HepG2 (cell line): ENCODE measurements around the gene ATG7. TPM values are rescaled to one million over a fixed set of nuclear protein-coding genes. Genes with fewer than 3 reads are reported as not detected.

Experiments used
- CENPT ChIP-seq: sonication (generic); formaldehyde crosslinking; IDR thresholded peaks from 2 replicates; pipeline ENCODE4 v1.8.0; 2022; ENCODE audit warnings: low read depth, mild to moderate bottlenecking, moderate library complexity, missing genetic modification reagents
- ERF ChIP-seq: IDR thresholded peaks from 2 replicates; pipeline ENCODE4 v1.6.1; 2018; ENCODE audit warnings: missing biosample characterization, missing genetic modification reagents
- ETV5 ChIP-seq: IDR thresholded peaks from 2 replicates; pipeline ENCODE4 v1.6.1; 2018; ENCODE audit warnings: missing biosample characterization, missing genetic modification reagents, inconsistent platforms, borderline replicate concordance
- TIGD3 ChIP-seq: sonication (generic); formaldehyde crosslinking; IDR thresholded peaks from 2 replicates; pipeline ENCODE4 v1.5.1; 2020; ENCODE audit warnings: mild to moderate bottlenecking, missing genetic modification reagents, borderline replicate concordance
- ZFP91 ChIP-seq: sonication (generic); formaldehyde crosslinking; IDR thresholded peaks from 2 replicates; pipeline ENCODE4 v1.9.0; 2022; ENCODE audit warnings: missing genetic modification reagents, mild to moderate bottlenecking, borderline replicate concordance
- ZMYM4 ChIP-seq: sonication (generic); formaldehyde crosslinking; IDR thresholded peaks from 2 replicates; pipeline ENCODE4 v1.8.1; 2023; ENCODE audit warnings: mild to moderate bottlenecking, missing genetic modification reagents
- ZNF749 ChIP-seq: sonication (generic); formaldehyde crosslinking; IDR thresholded peaks from 2 replicates; pipeline ENCODE4 v1.8.0; 2022; ENCODE audit warnings: mild to moderate bottlenecking, missing genetic modification reagents, moderate library complexity, borderline replicate concordance
- polyA plus RNA-seq, 8 experiments: library from polyadenylated mRNA; depleted of rRNA in 3 of 8; stranded (reverse) in 7 of 8; unstranded in 1 of 8; fragments of >200 nt; fragmentation: Illumina TruSeq in 4 of 8; extraction: Trizol in 4 of 8; gene quantifications; 2 replicates each; pipeline versions ENCODE4 v1.2.1 to v1.2.3, GENCODE V29; 2011 to 2016; ENCODE audit warnings: low read depth in 4 of 8, missing spikeins in 1 of 8, mixed read lengths in 1 of 8; ENCODE audit not compliant: insufficient read depth in 1 of 8
- total RNA-seq, 5 experiments: library from RNA; depleted of rRNA; stranded (reverse); fragments of >200 nt; fragmentation: Illumina TruSeq; extraction: Trizol; gene quantifications; 2 replicates each; pipeline ENCODE4 v1.2.3, GENCODE V29; 2016; ENCODE audit warnings: low read depth in 1 of 5
- TF ChIP-seq, protein P1 (sequence below): sonication (generic); formaldehyde crosslinking; IDR thresholded peaks from 2 replicates; pipeline ENCODE4 v1.8.1; 2022; ENCODE audit warnings: low read depth, mild to moderate bottlenecking, missing genetic modification reagents

The ATG7 gene
- total and polyA plus RNA-seq, 2 of the 13 experiments (the other 11 are each of a cell fraction or from before 2014, with no cell fraction given): 7.8 to 22.1 TPM

- TF ChIP-seq TIGD3 (CRISPR knock-in tag) (no peak), ZNF749 (no peak), ZMYM4 (CRISPR knock-in tag) (no peak), ZFP91 (CRISPR knock-in tag) (no peak), ETV5 (no peak), ERF (CRISPR knock-in tag) (no peak), CENPT (no peak)
- TF ChIP-seq, protein P1, sequence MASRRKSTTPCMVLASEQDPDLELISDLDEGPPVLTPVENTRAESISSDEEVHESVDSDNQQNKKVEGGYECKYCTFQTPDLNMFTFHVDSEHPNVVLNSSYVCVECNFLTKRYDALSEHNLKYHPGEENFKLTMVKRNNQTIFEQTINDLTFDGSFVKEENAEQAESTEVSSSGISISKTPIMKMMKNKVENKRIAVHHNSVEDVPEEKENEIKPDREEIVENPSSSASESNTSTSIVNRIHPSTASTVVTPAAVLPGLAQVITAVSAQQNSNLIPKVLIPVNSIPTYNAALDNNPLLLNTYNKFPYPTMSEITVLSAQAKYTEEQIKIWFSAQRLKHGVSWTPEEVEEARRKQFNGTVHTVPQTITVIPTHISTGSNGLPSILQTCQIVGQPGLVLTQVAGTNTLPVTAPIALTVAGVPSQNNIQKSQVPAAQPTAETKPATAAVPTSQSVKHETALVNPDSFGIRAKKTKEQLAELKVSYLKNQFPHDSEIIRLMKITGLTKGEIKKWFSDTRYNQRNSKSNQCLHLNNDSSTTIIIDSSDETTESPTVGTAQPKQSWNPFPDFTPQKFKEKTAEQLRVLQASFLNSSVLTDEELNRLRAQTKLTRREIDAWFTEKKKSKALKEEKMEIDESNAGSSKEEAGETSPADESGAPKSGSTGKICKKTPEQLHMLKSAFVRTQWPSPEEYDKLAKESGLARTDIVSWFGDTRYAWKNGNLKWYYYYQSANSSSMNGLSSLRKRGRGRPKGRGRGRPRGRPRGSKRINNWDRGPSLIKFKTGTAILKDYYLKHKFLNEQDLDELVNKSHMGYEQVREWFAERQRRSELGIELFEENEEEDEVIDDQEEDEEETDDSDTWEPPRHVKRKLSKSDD (CRISPR knock-in tag): no peak
Measured at GRCh38 chr3:11363715-11364114, 91.5 kb downstream of the ATG7 start (continued).
